ENCODE data around the gene TSPO2. TPM values are rescaled to one million over a fixed set of nuclear protein-coding genes. Genes with fewer than 3 reads are reported as not detected.

Gene TSPO2
- total RNA-seq, 1 donor from 2014 or later, result not detected

DNA sequence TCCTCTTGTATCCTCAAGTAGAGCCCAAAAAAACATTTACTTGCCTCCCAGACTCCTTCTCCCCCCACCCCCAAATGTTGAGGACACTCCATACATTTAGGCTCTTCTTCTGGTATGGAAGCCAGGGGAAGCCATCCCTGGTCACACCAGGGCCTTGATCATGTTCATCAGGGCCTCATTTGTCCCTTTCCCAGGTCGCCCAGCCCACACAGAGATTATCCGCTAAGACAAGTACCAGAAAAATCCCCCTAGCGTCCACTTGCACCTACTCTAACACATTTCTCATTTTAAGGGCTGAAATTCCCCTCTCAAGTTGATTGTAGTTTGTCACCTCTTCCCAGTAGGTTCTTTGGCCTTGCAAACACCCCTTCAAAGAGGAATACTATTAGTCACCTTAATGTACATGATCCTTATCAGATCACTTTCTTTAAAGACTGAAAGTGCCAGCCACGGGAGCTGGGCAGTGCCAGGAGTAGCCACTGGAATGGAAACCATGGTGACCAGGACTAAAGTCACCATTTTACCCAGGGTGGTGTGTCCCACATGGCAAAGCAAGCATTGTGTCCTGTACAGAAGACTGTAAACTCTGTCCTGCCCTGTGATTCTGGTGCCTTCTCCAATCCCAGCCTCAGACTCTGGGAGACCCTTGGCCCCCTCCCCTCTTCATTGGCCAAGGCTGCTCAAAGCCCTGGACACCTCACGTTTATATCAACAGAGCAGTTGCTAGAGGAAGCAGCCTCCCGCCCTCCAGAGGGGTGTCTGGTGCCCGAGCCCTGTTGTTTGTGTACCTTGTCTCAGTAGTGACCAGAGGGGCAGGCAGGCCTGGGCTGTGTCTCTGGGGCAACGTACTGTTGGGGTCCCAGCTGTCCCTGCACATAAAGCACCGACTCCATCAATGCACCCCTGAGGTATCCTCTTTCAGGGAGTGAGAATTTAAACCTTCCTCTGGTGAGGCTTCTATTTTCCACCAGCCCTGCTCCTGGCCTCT lies 5.8 kb downstream of the TSPO2 start:
- H3K4me1 Mint-ChIP-seq, result peaks cover 35% of the 10 kb centered on the region
- no peak overlapping the region for H3K27ac Mint-ChIP-seq
- H3K4me3 Mint-ChIP-seq, result no peak overlapping the region
- no peak for TF ChIP-seq CTCF (IDR thresholded peaks at IDR 0.05; ENCODE audit: unreplicated experiment)
- no peaks in the 10 kb centered on the region for H3K27me3 Mint-ChIP-seq (ENCODE audit: low read depth)
- H3K9me3 Mint-ChIP-seq, result no peaks in the 10 kb centered on the region
- DNase-seq (ENCODE audit: low spot score in 2 of 2, unreplicated experiment in 2 of 2), result no peak
- H3K36me3 Mint-ChIP-seq, result no peaks in the 10 kb centered on the region

DNA sequence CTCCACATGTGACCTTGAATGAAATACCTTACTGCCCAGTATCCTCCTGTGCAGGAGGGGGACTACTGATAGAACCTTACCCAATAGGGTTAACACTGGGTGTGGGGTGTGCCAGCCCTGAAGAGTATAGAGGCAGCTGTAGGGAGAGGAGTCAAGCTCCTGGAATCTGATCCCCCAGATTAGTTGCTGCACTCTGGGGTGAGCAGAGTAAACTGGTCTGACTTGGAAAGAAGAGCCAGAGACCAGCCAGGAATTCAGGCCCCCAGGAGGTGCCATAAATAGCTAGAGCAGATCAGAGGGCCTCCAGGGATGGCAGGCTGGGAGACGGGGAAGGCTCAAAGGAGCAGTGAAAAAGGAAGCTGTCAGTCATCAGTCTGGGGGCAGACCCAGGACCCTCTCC lies 7.3 kb downstream of the TSPO2 start:
- Mint-ChIP-seq H3K4me3 (no peak overlapping the region), H3K4me1 (peaks cover 39% of the 10 kb centered on the region), H3K36me3 (no peaks in the 10 kb centered on the region), H3K27me3 (ENCODE audit: low read depth) (no peaks in the 10 kb centered on the region), H3K9me3 (no peaks in the 10 kb centered on the region), H3K27ac (peak overlapping the region; percentile 41)
- DNase-seq (ENCODE audit: low spot score in 2 of 2, unreplicated experiment in 2 of 2), result no peak
- TF ChIP-seq CTCF (IDR thresholded peaks at IDR 0.05; ENCODE audit: unreplicated experiment), result no peak

GRCh38 chr6:41049955-41050354 lies 7.7 kb downstream of the TSPO2 start:
- no peak for DNase-seq (ENCODE audit: low spot score in 2 of 2, unreplicated experiment in 2 of 2)
- Mint-ChIP-seq H3K27me3 (ENCODE audit: low read depth) (no peaks in the 10 kb centered on the region), H3K4me3 (no peak overlapping the region), H3K4me1 (peaks cover 43% of the 10 kb centered on the region), H3K36me3 (no peaks in the 10 kb centered on the region), H3K9me3 (no peaks in the 10 kb centered on the region), H3K27ac (no peak overlapping the region)
- no peak for TF ChIP-seq CTCF (IDR thresholded peaks at IDR 0.05; ENCODE audit: unreplicated experiment)

- H3K4me3 Mint-ChIP-seq, result no peak overlapping the region
- no peaks in the 10 kb centered on the region for H3K27me3 Mint-ChIP-seq (ENCODE audit: low read depth)
- H3K9me3 Mint-ChIP-seq, result no peaks in the 10 kb centered on the region
- H3K4me1 Mint-ChIP-seq, result peaks cover 45% of the 10 kb centered on the region
- H3K27ac Mint-ChIP-seq, result no peak overlapping the region
- H3K36me3 Mint-ChIP-seq, result no peaks in the 10 kb centered on the region
- TF ChIP-seq CTCF (IDR thresholded peaks at IDR 0.05; ENCODE audit: unreplicated experiment), result no peak
- no peak for DNase-seq (ENCODE audit: low spot score in 2 of 2, unreplicated experiment in 2 of 2)
Observed at GRCh38 chr6:41050536-41050935, 8.3 kb downstream of the TSPO2 start.

GRCh38 chr6:41051873-41052272 lies 9.6 kb downstream of the TSPO2 start:
- no peak overlapping the region for H3K27ac Mint-ChIP-seq
- no peaks in the 10 kb centered on the region for H3K36me3 Mint-ChIP-seq
- no peak for DNase-seq (ENCODE audit: low spot score in 2 of 2, unreplicated experiment in 2 of 2)
- no peak for TF ChIP-seq CTCF (IDR thresholded peaks at IDR 0.05; ENCODE audit: unreplicated experiment)
- no peak overlapping the region for H3K4me3 Mint-ChIP-seq
- H3K27me3 Mint-ChIP-seq (ENCODE audit: low read depth), result no peaks in the 10 kb centered on the region
- no peaks in the 10 kb centered on the region for H3K9me3 Mint-ChIP-seq
- peaks cover 45% of the 10 kb centered on the region for H3K4me1 Mint-ChIP-seq
